Measurements from ENCODE around the gene KLHDC3.

Gene KLHDC3

DNA sequence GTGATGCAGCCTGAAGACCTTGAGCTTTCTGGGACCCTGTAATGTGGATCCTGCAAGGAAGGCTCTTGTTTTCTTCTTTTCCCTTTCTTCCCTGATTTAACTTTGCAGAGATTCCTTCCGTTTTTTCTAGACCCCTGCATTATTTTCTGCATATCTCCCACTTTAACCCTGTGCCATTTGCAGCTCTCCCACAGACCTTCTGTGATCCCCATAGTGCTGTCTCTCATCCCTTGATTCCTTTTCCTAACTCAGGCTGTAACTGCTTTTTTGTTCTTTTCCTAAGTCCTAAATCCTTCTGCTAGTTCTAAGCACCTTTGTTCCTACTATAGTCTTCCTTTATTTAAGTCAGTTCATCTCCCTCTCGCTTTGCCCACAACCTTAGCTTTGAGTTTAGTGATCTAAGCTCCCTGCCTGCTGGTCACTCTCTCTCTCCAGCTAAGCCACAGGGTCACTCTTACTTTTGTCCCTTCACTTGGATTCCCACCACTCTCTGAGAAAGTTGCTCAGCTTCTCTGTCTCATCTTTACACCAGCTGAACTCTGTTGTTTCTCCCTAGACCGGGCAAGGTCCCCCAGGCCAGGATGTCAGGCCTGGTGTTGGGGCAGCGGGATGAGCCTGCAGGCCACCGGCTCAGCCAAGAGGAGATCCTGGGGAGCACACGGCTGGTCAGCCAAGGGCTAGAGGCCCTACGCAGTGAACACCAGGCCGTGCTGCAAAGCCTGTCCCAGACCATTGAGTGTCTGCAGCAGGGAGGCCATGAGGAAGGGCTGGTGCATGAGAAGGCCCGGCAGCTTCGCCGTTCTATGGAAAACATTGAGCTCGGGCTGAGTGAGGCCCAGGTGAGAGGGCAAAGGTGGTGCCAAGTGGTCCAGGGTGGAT lies 46.9 kb downstream of the KLHDC3 start:
- no peak for DNase-seq (ENCODE audit: low read depth)
- H3K4me3 ChIP-seq (ENCODE audit: low read depth, low read length): no peak overlapping the region
- TF ChIP-seq, protein P1, sequence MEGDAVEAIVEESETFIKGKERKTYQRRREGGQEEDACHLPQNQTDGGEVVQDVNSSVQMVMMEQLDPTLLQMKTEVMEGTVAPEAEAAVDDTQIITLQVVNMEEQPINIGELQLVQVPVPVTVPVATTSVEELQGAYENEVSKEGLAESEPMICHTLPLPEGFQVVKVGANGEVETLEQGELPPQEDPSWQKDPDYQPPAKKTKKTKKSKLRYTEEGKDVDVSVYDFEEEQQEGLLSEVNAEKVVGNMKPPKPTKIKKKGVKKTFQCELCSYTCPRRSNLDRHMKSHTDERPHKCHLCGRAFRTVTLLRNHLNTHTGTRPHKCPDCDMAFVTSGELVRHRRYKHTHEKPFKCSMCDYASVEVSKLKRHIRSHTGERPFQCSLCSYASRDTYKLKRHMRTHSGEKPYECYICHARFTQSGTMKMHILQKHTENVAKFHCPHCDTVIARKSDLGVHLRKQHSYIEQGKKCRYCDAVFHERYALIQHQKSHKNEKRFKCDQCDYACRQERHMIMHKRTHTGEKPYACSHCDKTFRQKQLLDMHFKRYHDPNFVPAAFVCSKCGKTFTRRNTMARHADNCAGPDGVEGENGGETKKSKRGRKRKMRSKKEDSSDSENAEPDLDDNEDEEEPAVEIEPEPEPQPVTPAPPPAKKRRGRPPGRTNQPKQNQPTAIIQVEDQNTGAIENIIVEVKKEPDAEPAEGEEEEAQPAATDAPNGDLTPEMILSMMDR (conservative IDR thresholded peaks at IDR 0.05; ENCODE audit: low read depth, low read length): no peak

DNA sequence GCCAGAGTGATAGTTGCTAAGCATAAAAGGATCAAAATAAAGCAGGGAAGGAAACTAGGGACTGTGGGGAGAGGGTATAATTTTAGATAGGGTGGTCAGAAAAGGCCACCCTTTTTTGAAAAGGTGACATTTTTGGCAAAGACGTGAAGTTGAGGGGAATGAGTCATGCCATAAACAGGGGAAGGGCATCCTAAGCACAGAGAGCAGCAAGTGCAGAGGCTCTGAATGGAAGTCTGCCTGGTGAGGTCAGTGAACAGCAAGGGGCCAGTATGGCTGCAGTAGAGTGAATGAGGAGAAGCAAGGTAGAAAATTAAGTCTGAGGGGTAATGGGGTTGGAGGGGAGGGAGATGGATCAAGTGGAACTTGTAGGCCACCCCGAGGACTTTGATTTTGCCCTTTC lies 47.8 kb downstream of the KLHDC3 start:
- TF ChIP-seq, protein P1 (conservative IDR thresholded peaks at IDR 0.05; ENCODE audit: low read depth, low read length): no peak
- H3K4me3 ChIP-seq (ENCODE audit: low read depth, low read length): no peak overlapping the region
- peak; percentile 47 for DNase-seq (ENCODE audit: low read depth)

GRCh38 chr6:43062818-43063217 lies 48.8 kb downstream of the KLHDC3 start:
- H3K4me3 ChIP-seq (ENCODE audit: low read depth, low read length): no peak overlapping the region
- TF ChIP-seq, protein P1 (conservative IDR thresholded peaks at IDR 0.05; ENCODE audit: low read depth, low read length): no peak
- DNase-seq (ENCODE audit: low read depth): no peak

DNA sequence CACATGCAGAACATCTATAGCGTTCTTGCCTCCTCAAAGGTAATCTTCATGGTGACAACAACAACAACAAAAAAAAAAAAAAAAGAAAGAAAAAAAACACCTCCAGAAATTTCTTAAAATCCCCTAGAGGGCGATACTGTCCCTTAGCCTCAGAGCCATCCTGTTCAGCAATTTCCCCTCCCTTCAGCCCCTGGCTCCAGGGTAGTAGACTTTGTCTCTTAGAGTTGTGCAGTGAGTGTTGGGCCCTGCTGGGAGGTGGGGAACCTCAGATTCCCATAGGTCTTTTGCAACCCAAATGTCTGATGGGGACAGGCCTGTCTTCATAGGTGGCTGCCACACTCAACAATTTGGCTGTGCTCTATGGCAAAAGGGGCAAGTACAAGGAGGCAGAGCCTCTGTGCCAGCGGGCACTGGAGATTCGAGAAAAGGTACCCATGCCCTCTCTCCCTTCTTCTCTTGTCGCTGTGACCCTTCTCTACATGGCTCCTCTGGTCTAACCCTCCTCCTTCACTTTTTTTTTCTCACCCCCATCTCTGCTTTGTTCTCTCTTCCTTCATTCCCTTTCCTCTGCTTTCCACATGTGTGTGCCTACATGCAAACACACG lies 56.1 kb downstream of the KLHDC3 start:
- no peak overlapping the region for H3K4me3 ChIP-seq (ENCODE audit: low read depth, low read length)
- DNase-seq (ENCODE audit: low read depth): peak; percentile 89
- TF ChIP-seq, protein P1 (conservative IDR thresholded peaks at IDR 0.05; ENCODE audit: low read depth, low read length): peak; percentile 80
